GM12878 (cell line): ENCODE data around the gene GLT8D1.
A peak's percentile ranks its signal among the peaks of the same experiment; 100 is the strongest.

Source experiments
- CHD2 ChIP-seq: IDR thresholded peaks from 2 replicates; pipeline ENCODE4 v1.6.1; 2011; ENCODE audit warnings: low read depth, low read length, improper control_type of control experiment, borderline replicate concordance
- EED ChIP-seq: sonication (generic); IDR thresholded peaks from 2 replicates; pipeline ENCODE4 v1.6.1; 2016; ENCODE audit warnings: antibody characterized with exemption, low read depth
- EP300 ChIP-seq, 2 experiments: fragments of 150-350 bp in 1 of 2; IDR thresholded peaks; 2 replicates each; pipeline ENCODE4 v1.6.1; 2011 to 2012; ENCODE audit warnings: low read depth in 2 of 2, low read length in 2 of 2, borderline replicate concordance in 1 of 2, improper control_type of control experiment in 1 of 2, inconsistent platforms in 1 of 2; ENCODE audit not compliant: control insufficient read depth in 1 of 2
- GABPA ChIP-seq: IDR thresholded peaks from 2 replicates; pipeline ENCODE4 v1.6.1; 2014; ENCODE audit warnings: antibody characterized with exemption, low read depth, mild to moderate bottlenecking, inconsistent platforms
- LARP7 ChIP-seq: fragments of 450-650 bp; IDR thresholded peaks from 2 replicates; pipeline ENCODE4 v1.6.1; 2017; ENCODE audit warnings: mild to moderate bottlenecking
- NFIC ChIP-seq: IDR thresholded peaks from 2 replicates; pipeline ENCODE4 v1.6.1; 2012; ENCODE audit warnings: low read depth, mild to moderate bottlenecking, inconsistent platforms, low read length, moderate library complexity
- POLR2A ChIP-seq: IDR thresholded peaks from 2 replicates; pipeline ENCODE4 v1.6.1; 2011; ENCODE audit warnings: low read depth, mild to moderate bottlenecking, low read length
- SMC3 ChIP-seq: IDR thresholded peaks from 2 replicates; pipeline ENCODE4 v1.6.1; 2011; ENCODE audit warnings: low read length, improper control_type of control experiment, borderline replicate concordance
- ZNF24 ChIP-seq: fragments of 450-650 bp; IDR thresholded peaks from 2 replicates; pipeline ENCODE4 v1.6.1; 2017; ENCODE audit warnings: antibody characterized with exemption, mild to moderate bottlenecking
- TF ChIP-seq, protein P1 (sequence below): fragments of 450-650 bp; IDR thresholded peaks from 2 replicates; pipeline ENCODE4 v1.6.1; 2017; ENCODE audit warnings: borderline replicate concordance
- TF ChIP-seq, protein P2 (sequence below), 3 experiments: IDR thresholded peaks in 2 of 3; conservative IDR thresholded peaks in 1 of 3; 2 replicates each; pipeline ENCODE4 v1.5.1; 2011; ENCODE audit warnings: low read depth in 3 of 3, low read length in 3 of 3, mild to moderate bottlenecking in 3 of 3, control low read depth in 2 of 3, moderate library complexity in 2 of 3, inconsistent platforms in 1 of 3, mixed read lengths in 1 of 3; ENCODE audit not compliant: control insufficient read depth in 2 of 3, insufficient read depth in 1 of 3; ENCODE audit errors: extremely low read depth in 1 of 3

DNA sequence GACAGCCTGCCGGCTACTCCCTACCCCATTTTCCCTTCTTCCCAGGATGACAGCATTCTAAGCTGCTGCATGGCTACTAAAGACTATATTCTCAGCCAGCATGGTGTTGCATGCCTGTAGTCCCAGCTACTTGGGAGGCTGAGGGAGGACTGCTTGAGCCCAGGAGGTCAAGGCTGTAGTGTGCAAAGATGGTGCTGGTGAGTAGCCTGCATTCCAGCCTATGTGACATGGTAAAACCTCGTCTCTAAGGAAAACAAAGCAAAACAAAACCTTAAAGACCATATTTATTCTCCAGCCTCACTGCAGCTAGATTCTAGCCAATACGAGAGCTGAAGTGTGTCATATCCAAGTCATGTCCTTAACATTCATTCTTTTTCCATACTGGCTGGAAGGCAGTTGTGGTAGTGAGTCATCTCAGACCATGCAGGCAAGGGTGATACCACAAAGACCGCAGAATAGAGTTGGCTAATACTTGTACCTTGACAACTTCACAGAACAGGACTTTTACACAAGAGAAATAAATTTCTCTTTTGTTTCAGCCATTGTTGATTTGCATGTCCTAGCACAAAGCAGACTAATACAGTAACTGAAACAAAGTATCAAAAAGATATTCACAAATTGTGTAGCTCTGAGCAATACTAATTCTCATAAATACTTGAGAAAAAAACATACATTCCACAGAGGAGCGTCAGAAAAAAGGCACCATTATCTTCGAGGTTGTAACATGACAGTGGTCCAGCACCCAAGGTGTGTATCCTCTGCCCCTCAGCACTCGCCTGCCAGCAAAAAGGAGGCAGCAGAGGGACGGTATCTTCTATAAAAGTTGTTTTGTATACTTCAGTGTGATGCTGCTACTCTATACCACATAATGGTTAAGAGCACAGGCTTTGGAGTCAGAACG lies 34.7 kb downstream of the GLT8D1 start:
- TF ChIP-seq LARP7, result no peak
- TF ChIP-seq EED, result peak; percentile 98
- no peak for TF ChIP-seq POLR2A
- TF ChIP-seq GABPA, result no peak
- peak; percentile 80 to 86; a peak in 3 of 4 replicates for TF ChIP-seq EP300 (IDR thresholded peaks at IDR 0.05; ENCODE audit: borderline replicate concordance in 1 of 2, control insufficient read depth in 1 of 2, low read depth in 2 of 2, low read length in 2 of 2)
- no peak for TF ChIP-seq CHD2
- TF ChIP-seq, protein P1, sequence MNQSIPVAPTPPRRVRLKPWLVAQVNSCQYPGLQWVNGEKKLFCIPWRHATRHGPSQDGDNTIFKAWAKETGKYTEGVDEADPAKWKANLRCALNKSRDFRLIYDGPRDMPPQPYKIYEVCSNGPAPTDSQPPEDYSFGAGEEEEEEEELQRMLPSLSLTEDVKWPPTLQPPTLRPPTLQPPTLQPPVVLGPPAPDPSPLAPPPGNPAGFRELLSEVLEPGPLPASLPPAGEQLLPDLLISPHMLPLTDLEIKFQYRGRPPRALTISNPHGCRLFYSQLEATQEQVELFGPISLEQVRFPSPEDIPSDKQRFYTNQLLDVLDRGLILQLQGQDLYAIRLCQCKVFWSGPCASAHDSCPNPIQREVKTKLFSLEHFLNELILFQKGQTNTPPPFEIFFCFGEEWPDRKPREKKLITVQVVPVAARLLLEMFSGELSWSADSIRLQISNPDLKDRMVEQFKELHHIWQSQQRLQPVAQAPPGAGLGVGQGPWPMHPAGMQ, result peak; percentile 42; the same call in 1 of the 2 replicates
- TF ChIP-seq ZNF24, result no peak
- peak; percentile 93 for TF ChIP-seq NFIC
- TF ChIP-seq SMC3, result no peak
- TF ChIP-seq, protein P2, sequence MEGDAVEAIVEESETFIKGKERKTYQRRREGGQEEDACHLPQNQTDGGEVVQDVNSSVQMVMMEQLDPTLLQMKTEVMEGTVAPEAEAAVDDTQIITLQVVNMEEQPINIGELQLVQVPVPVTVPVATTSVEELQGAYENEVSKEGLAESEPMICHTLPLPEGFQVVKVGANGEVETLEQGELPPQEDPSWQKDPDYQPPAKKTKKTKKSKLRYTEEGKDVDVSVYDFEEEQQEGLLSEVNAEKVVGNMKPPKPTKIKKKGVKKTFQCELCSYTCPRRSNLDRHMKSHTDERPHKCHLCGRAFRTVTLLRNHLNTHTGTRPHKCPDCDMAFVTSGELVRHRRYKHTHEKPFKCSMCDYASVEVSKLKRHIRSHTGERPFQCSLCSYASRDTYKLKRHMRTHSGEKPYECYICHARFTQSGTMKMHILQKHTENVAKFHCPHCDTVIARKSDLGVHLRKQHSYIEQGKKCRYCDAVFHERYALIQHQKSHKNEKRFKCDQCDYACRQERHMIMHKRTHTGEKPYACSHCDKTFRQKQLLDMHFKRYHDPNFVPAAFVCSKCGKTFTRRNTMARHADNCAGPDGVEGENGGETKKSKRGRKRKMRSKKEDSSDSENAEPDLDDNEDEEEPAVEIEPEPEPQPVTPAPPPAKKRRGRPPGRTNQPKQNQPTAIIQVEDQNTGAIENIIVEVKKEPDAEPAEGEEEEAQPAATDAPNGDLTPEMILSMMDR (IDR thresholded peaks at IDR 0.05 in 2 of 3, conservative IDR thresholded peaks at IDR 0.05 in 1 of 3; ENCODE audit: control insufficient read depth in 2 of 3, extremely low read depth in 1 of 3, insufficient read depth in 1 of 3, low read depth in 3 of 3, low read length in 3 of 3), result no peak
